Kidney epithelial cell (primary cell): ENCODE measurements around the gene ARHGAP28. TPM values are rescaled to one million over a fixed set of nuclear protein-coding genes. Genes with fewer than 3 reads are reported as not detected.

ENCODE experiments used
- DNase-seq: peaks from one replicate; pipeline ENCODE4 v3.0.0-alpha.2; 2010; ENCODE audit warnings: low read depth
- H3K27me3 ChIP-seq: 2 replicates; pipeline ENCODE4 v1.6.0; 2011; ENCODE audit warnings: low read length; ENCODE audit not compliant: control insufficient read depth, insufficient read depth
- H3K36me3 ChIP-seq: 2 replicates; pipeline ENCODE4 v1.5.1; 2011; ENCODE audit warnings: low read length; ENCODE audit not compliant: control insufficient read depth, insufficient read depth
- H3K4me3 ChIP-seq: 2 replicates; pipeline ENCODE4 v1.5.1; 2011; ENCODE audit warnings: low read depth, mild to moderate bottlenecking, control low read depth, low read length
- total RNA-seq: library from RNA; depleted of rRNA; stranded (reverse); fragments of >200 nt; gene quantifications from 2 replicates; pipeline ENCODE4 v1.2.3, GENCODE V29; 2015
- TF ChIP-seq, protein P1 (sequence below): IDR thresholded peaks from 2 replicates; pipeline ENCODE4 v1.5.1; 2011; ENCODE audit warnings: mild to moderate bottlenecking, moderate library complexity, low read length, control low read depth, inconsistent platforms; ENCODE audit not compliant: insufficient read depth, poor library complexity, severe bottlenecking

ARHGAP28 gene
- total RNA-seq, 1 donor from 2014 or later: 4.6 TPM

DNA sequence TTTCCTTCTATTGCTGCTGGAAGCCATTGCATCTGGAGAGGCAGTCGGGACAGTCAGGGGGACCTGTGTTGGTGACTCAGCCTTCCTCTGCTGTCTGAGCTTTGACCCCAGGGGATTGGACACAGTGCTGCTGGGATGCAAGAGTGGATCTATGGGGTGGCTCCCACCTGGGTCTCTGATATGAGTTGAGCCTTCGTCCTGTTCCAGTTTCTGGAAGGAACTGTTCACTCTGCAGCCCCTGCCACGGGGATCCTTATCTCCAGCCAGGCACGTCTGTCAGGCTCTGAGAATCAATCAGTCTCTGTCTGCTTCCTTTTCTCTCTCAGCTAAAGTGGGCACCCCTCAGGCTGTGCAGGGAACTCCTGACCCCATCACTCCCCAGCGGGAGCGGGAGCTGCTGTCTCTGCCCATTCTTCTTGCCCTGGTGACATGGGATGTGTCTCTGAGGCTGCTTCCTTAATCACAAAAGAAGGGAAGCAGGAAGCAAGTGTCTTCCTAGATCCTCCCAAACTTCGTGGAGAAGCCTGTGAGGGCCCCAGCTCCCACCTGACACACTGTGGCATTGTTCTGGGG is 51.7 kb downstream of the ARHGAP28 start:
- no peak overlapping the region for H3K4me3 ChIP-seq
- TF ChIP-seq, protein P1, sequence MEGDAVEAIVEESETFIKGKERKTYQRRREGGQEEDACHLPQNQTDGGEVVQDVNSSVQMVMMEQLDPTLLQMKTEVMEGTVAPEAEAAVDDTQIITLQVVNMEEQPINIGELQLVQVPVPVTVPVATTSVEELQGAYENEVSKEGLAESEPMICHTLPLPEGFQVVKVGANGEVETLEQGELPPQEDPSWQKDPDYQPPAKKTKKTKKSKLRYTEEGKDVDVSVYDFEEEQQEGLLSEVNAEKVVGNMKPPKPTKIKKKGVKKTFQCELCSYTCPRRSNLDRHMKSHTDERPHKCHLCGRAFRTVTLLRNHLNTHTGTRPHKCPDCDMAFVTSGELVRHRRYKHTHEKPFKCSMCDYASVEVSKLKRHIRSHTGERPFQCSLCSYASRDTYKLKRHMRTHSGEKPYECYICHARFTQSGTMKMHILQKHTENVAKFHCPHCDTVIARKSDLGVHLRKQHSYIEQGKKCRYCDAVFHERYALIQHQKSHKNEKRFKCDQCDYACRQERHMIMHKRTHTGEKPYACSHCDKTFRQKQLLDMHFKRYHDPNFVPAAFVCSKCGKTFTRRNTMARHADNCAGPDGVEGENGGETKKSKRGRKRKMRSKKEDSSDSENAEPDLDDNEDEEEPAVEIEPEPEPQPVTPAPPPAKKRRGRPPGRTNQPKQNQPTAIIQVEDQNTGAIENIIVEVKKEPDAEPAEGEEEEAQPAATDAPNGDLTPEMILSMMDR: no peak
- no peaks in the 10 kb centered on the region for H3K27me3 ChIP-seq
- no peak for DNase-seq
- H3K36me3 ChIP-seq: no peaks in the 10 kb centered on the region

DNA sequence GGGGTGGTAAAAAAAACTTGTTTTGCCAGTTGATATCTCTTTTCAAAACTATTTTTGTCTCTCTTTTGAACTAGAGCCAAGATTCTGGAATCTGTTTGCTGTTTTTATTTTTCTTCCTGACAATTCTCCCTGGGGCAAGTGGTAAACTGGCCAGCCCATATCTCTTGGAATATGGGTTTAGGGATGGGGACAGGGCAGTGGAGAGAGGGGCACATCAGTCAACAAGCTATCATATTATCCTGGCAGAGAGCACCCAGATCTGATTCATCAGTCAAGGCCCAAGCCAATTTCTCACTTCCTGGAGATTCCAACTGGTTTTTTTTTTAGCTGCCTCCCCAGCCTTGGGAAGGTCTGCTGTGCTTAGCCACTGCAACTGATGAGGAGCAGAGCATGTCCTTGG is 52.3 kb downstream of the ARHGAP28 start:
- DNase-seq: no peak
- TF ChIP-seq, protein P1: no peak
- Histone ChIP-seq H3K27me3 (no peaks in the 10 kb centered on the region), H3K4me3 (no peak overlapping the region), H3K36me3 (no peaks in the 10 kb centered on the region)

DNA sequence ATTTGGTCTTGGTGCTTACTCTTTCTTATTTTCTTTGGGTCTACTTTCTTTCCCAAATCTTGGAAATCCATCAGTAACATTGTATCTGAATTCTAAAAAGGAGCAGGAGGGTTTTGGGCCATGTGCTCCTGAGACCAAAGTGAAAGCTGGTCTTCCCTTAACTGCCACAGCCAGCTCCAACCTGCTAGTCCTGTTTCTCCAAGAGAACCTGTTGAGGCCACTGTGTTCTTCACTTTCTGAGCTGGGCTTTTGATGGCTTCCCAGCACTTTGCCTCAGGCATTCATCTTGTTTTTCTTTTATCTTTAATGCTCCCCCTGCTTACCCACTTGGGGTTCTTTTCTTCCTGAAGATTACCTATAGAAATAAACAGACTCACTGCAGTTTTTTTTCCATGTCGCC is 53.3 kb downstream of the ARHGAP28 start:
- DNase-seq: no peak
- H3K4me3 ChIP-seq: no peak overlapping the region
- TF ChIP-seq, protein P1: no peak
- H3K27me3 ChIP-seq: no peaks in the 10 kb centered on the region
- no peaks in the 10 kb centered on the region for H3K36me3 ChIP-seq

DNA sequence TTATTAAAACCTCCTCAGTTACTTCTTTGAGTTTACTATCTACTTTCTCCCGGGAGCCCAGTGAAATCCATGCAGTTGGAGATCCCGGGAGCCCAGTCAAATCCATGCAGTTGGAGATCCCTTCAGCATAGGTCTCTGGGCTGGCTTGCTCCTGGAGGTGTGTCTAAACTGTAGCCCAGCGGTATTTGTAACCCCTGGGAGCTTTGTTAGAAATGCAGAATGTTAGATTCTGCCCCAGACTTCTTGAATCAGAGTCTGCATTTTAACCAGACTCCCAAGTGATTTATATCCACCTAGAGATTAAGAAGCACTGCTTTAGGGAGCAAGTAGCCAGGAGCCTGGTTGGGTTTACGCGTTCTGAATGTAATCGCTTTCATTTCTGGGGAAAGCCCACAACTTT is 54.5 kb downstream of the ARHGAP28 start:
- no peak overlapping the region for H3K4me3 ChIP-seq
- H3K36me3 ChIP-seq: no peaks in the 10 kb centered on the region
- no peak for DNase-seq
- TF ChIP-seq, protein P1: no peak
- H3K27me3 ChIP-seq: no peaks in the 10 kb centered on the region

GRCh38 chr18:6785001-6785400 is 55.5 kb downstream of the ARHGAP28 start:
- TF ChIP-seq, protein P1: no peak
- Histone ChIP-seq H3K4me3 (no peak overlapping the region), H3K36me3 (no peaks in the 10 kb centered on the region), H3K27me3 (no peaks in the 10 kb centered on the region)
- DNase-seq: no peak

GRCh38 chr18:6785411-6785810 is 55.9 kb downstream of the ARHGAP28 start:
- no peak for DNase-seq
- H3K36me3 ChIP-seq: no peaks in the 10 kb centered on the region
- TF ChIP-seq, protein P1: no peak
- H3K27me3 ChIP-seq: no peaks in the 10 kb centered on the region
- H3K4me3 ChIP-seq: no peak overlapping the region
